Measurements from ENCODE around the gene AGPAT4. TPM values are rescaled to one million over a fixed set of nuclear protein-coding genes. Genes with fewer than 3 reads are reported as not detected.

Gene AGPAT4
- total RNA-seq, 2 donors from 2014 or later, result 17.0 to 23.8 TPM

DNA sequence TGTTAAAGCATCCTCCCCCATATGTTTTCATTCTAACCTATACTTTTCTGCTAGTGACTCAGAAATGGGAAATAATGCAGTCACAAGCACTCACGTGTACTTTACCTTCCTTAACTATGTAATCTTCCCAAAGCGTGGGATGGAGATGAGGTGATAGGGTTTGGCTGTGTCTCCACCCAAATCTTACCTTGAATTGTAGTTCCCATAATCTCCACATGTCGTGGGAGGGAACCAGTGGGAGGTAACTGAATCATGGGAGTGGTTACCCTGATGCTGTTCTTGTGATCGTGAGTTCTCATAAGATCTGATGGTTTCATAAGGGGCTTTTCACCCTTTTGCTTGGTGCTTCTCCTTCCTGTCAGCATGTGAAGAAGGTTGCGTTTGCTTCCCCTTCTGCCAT is 35.4 kb downstream of the AGPAT4 start:
- DNase-seq (ENCODE audit: low spot score) (no peak), ATAC-seq (ENCODE audit: insufficient number of reproducible peaks, low FRiP score, low read depth) (no peak)
- Histone ChIP-seq H3K27ac (no peak overlapping the region), H3K4me1 (ENCODE audit: control insufficient read depth in 1 of 2, low read depth in 2 of 2) (peaks cover 3 to 11% of the 10 kb centered on the region in 2 donors), H3K4me3 (no peak overlapping the region), H3K36me3 (no peaks in the 10 kb centered on the region), H3K9me3 (no peaks in the 10 kb centered on the region), H3K27me3 (replicated peaks; ENCODE audit: insufficient read depth) (no peaks in the 10 kb centered on the region)
- TF ChIP-seq CTCF (IDR thresholded peaks at IDR 0.05), result no peak

DNA sequence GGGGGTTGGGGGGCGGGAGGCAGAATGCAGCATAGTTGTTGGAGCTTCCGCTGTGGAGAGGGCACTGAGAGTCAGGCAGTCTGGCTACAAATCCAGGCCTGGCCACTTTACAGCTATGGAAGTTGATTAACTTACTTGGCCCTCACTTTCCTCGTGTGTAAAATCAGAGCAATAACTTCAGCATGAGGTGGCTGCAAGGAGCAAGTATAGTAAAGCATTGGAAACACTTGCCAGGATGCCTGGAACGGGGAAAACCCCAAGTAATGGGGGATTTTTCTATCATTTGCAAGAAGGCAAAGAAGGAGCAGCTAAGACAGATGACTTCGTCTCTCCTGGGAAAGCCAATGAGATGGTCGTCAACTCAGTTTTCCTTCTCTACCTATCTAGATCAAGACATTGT is 35.8 kb downstream of the AGPAT4 start:
- no peaks in the 10 kb centered on the region for H3K27me3 ChIP-seq (replicated peaks; ENCODE audit: insufficient read depth)
- no peak for TF ChIP-seq CTCF (IDR thresholded peaks at IDR 0.05)
- H3K4me1 ChIP-seq (ENCODE audit: control insufficient read depth in 1 of 2, low read depth in 2 of 2), result peaks cover 3 to 11% of the 10 kb centered on the region in 2 donors
- DNase-seq (ENCODE audit: low spot score) (no peak), ATAC-seq (ENCODE audit: insufficient number of reproducible peaks, low FRiP score, low read depth) (no peak)
- no peaks in the 10 kb centered on the region for H3K36me3 ChIP-seq
- no peak overlapping the region for H3K27ac ChIP-seq
- no peaks in the 10 kb centered on the region for H3K9me3 ChIP-seq
- no peak overlapping the region for H3K4me3 ChIP-seq

DNA sequence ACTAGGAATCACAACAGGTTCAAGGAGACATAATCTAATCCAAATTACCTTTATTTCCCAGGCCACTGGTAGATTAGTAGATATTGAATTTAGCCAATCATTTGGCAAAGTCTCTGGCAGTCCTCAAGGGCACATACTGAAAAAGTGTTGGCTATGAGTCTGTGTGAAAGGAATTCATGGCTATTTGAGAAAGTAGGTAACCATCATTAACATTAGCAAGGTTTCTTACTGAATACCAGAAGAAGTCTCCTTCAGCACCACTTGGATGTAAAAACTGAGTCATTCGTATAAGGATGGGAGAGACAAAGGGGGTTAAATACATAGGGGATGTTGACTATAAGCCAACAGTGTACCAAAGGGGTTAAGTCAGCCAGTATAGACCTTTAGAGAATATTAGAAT is 36.7 kb downstream of the AGPAT4 start:
- Histone ChIP-seq H3K4me3 (no peak overlapping the region), H3K27ac (no peak overlapping the region), H3K4me1 (ENCODE audit: control insufficient read depth in 1 of 2, low read depth in 2 of 2) (peaks cover 3 to 11% of the 10 kb centered on the region in 2 donors), H3K9me3 (no peaks in the 10 kb centered on the region), H3K27me3 (replicated peaks; ENCODE audit: insufficient read depth) (no peaks in the 10 kb centered on the region), H3K36me3 (no peaks in the 10 kb centered on the region)
- DNase-seq (ENCODE audit: low spot score) (no peak), ATAC-seq (ENCODE audit: insufficient number of reproducible peaks, low FRiP score, low read depth) (no peak)
- TF ChIP-seq CTCF (IDR thresholded peaks at IDR 0.05), result no peak

DNA sequence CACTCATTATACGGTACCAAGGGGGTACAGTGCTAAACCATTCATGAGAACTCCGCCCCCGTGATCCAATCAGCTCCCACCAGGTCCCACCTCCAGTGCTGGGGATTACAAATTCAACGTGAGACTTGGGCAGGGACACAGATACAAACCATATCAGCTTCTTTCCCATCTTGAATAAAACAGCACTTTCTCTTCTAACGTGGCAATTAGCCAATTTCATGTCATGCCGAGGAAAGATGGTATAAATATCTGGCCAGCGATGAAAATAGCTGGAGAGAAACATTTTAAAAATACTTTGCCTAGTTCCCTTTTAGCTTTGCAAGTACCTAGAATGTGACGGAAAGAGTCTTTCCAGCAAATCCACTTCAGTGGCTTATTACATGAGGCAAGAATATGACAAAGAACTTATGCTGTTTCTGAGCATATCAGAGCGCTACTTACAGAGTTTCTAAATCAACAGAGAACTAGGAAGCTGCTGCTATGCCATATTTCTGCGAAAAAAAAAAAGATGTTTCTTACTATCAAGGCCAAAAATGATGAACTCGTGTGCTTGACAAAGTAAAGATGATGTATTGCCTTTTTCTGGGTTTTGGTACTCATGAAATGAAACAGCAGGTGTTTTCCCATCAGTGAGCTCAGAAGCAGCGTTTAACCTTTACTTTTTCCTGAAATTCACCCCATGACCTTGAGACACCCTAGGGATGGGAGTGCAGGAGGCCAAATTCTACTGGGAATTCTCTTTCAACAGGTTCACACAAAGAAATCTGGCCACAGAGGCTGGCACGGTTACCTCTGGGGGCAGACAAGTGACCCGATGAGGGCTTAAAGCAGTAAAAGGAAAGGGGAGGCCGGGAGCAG is 37.9 kb downstream of the AGPAT4 start:
- no peaks in the 10 kb centered on the region for H3K27me3 ChIP-seq (replicated peaks; ENCODE audit: insufficient read depth)
- no peak overlapping the region for H3K27ac ChIP-seq
- no peak for ATAC-seq (ENCODE audit: insufficient number of reproducible peaks, low FRiP score, low read depth)
- no peak overlapping the region for H3K4me3 ChIP-seq
- H3K9me3 ChIP-seq, result no peaks in the 10 kb centered on the region
- DNase-seq (ENCODE audit: low spot score), result no peak
- no peak for TF ChIP-seq CTCF (IDR thresholded peaks at IDR 0.05)
- no peaks in the 10 kb centered on the region for H3K36me3 ChIP-seq
- H3K4me1 ChIP-seq (ENCODE audit: control insufficient read depth in 1 of 2, low read depth in 2 of 2), result peaks cover 3 to 11% of the 10 kb centered on the region in 2 donors

GRCh38 chr6:161233986-161234661 is 39.7 kb downstream of the AGPAT4 start:
- H3K9me3 ChIP-seq, result no peaks in the 10 kb centered on the region
- H3K4me1 ChIP-seq (ENCODE audit: control insufficient read depth in 1 of 2, low read depth in 2 of 2), result peaks cover 3 to 17% of the 10 kb centered on the region in 2 donors
- H3K27ac ChIP-seq, result no peak overlapping the region
- no peak for TF ChIP-seq CTCF (IDR thresholded peaks at IDR 0.05)
- ATAC-seq (ENCODE audit: insufficient number of reproducible peaks, low FRiP score, low read depth) (no peak), DNase-seq (ENCODE audit: low spot score) (no peak)
- H3K27me3 ChIP-seq (replicated peaks; ENCODE audit: insufficient read depth), result no peaks in the 10 kb centered on the region
- no peak overlapping the region for H3K4me3 ChIP-seq
- no peaks in the 10 kb centered on the region for H3K36me3 ChIP-seq

Data from thoracic aorta (tissue), 2 donors.